IgD-negative memory B cell (primary cell): ENCODE results near the gene GPX4. TPM values are rescaled to one million over a fixed set of nuclear protein-coding genes. Genes with fewer than 3 reads are reported as not detected.

Source experiments
- H3K27ac Mint-ChIP-seq, 3 donors: one replicate each; pipeline ENCODE4 v1.8.0; 2020 to 2022; ENCODE audit warnings: mild to moderate bottlenecking in 3 of 3, mixed read lengths in 3 of 3, moderate library complexity in 1 of 3
- H3K27me3 Mint-ChIP-seq: one replicate; pipeline ENCODE4 v1.8.0; 2021; ENCODE audit warnings: mixed read lengths
- H3K36me3 Mint-ChIP-seq: one replicate; pipeline ENCODE4 v1.8.0; 2020; ENCODE audit warnings: mild to moderate bottlenecking, mixed read lengths
- H3K4me1 Mint-ChIP-seq, 3 donors: one replicate each; pipeline ENCODE4 v1.8.0; 2020 to 2022; ENCODE audit warnings: mixed read lengths in 3 of 3, mild to moderate bottlenecking in 1 of 3
- H3K4me3 Mint-ChIP-seq, 4 donors: one replicate each; pipeline ENCODE4 v1.8.0; 2020 to 2022; ENCODE audit warnings: mild to moderate bottlenecking in 4 of 4, mixed read lengths in 4 of 4, moderate library complexity in 3 of 4
- H3K9me3 Mint-ChIP-seq, 3 donors: one replicate each; pipeline ENCODE4 v1.8.0; 2020 to 2021; ENCODE audit warnings: mixed read lengths in 3 of 3, mild to moderate bottlenecking in 1 of 3
- polyA plus RNA-seq: library from polyadenylated mRNA; unstranded; fragments of 300-500 nt; fragmentation: Illumina TruSeq; gene quantifications from one replicate; pipeline ENCODE4 v1.2.3, GENCODE V29; 2021

GPX4 gene
- polyA plus RNA-seq, 1 donor from 2014 or later, result 460 TPM

DNA sequence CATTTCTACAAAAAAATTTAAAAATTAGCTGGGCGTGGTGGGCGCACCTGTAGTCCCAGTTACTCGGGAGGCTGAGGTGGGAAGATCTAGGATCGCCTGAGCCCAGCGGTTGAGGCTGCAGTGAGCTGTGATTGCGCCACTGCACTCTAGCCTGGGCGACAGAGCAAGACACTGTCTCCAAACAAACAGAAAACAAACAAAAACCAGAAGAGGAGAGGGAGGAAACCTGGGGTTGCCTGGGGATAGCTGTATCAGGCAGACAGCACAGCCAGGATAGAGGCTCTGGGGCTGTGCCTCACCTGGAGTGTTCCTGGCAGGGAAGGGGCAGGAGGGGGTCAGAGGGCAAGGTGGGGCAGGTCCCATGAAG is 6.0 kb upstream of the GPX4 start:
- H3K4me3 Mint-ChIP-seq, result peak overlapping the region in 1 of 4 donors; percentile 67
- peak overlapping the region in 1 of 3 donors; percentile 68 for H3K27ac Mint-ChIP-seq
- H3K27me3 Mint-ChIP-seq, result peaks cover 1% of the 10 kb centered on the region
- peaks cover 20 to 31% (median 25%) of the 10 kb centered on the region in 3 donors for H3K4me1 Mint-ChIP-seq
- H3K36me3 Mint-ChIP-seq, result no peaks in the 10 kb centered on the region
- peaks cover 0 to 2% (median 0%) of the 10 kb centered on the region in 3 donors for H3K9me3 Mint-ChIP-seq

DNA sequence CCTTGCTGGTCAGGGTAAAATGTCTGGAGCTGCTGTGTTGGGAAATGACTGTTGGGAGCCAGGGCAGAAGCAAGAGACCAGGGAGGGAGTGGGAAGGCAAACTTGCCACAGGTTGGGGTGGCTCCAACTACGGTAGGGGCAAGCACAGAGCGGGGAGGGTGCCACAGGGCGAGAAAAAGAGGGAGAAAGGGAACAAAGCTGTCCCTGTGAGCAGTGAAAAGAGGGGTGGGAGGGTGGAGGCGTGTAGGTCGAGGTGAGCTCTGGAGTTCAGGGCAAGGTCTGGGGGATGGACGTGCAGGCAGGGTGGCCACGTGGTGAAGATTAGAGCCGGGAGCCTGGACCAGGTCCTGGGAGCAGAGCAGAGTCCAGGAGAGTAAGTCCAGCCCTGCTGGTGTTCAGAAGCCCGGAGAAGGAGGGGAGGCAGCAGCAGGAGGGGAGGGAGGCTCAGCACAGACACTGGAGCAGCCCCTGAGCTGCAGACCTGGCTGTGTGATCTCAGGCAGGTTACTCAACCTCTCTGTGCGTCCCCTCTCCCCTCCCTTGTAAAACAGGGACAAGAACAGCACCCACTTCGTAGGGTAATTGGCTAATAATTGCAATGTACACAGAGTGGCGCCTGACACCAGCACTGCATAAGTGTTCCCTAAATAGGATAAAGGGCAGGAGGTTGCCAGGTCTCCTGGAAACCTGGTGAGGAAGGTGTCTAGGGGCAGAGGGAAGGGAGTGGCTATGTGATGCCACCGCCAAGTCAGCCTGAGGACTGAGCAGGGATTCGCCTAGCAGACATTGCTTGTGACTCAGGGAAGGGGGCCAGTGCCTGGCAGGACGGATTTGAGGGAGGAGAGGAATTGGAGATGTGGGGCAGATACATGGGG is 5.4 kb upstream of the GPX4 start:
- H3K4me1 Mint-ChIP-seq, result peaks cover 24 to 34% (median 28%) of the 10 kb centered on the region in 3 donors
- peaks cover 0 to 2% (median 0%) of the 10 kb centered on the region in 3 donors for H3K9me3 Mint-ChIP-seq
- peak overlapping the region in 1 of 3 donors; percentile 68 for H3K27ac Mint-ChIP-seq
- peaks cover 1% of the 10 kb centered on the region for H3K27me3 Mint-ChIP-seq
- H3K36me3 Mint-ChIP-seq, result no peaks in the 10 kb centered on the region
- H3K4me3 Mint-ChIP-seq, result peak overlapping the region in 1 of 4 donors; percentile 67

DNA sequence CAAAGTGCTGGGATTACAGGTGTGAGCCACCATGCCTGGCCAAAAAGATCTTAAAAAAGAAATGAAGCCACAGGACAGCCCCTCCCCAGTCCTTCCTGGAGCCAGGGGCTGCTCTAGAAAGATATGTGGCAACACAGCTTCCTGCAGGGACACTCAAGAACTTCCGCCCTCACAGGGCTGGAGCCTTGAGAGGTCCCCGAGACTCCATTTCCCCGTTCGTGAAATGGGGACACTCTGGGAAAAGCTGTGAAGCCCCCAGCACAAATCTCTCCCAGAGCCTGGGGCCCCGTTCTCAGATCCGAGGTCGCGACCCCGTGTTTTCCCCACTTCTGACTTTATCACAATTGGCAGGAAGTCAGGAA is 2.5 kb upstream of the GPX4 start:
- peak overlapping the region in 2 of 3 donors; percentile 7 to 97 for H3K27ac Mint-ChIP-seq
- H3K4me3 Mint-ChIP-seq, result peak overlapping the region in 3 of 4 donors; percentile 23 to 78 (median 76)
- H3K9me3 Mint-ChIP-seq, result peaks cover 0 to 2% (median 0%) of the 10 kb centered on the region in 3 donors
- no peaks in the 10 kb centered on the region for H3K27me3 Mint-ChIP-seq
- H3K4me1 Mint-ChIP-seq, result peaks cover 20 to 23% (median 22%) of the 10 kb centered on the region in 3 donors
- no peaks in the 10 kb centered on the region for H3K36me3 Mint-ChIP-seq

DNA sequence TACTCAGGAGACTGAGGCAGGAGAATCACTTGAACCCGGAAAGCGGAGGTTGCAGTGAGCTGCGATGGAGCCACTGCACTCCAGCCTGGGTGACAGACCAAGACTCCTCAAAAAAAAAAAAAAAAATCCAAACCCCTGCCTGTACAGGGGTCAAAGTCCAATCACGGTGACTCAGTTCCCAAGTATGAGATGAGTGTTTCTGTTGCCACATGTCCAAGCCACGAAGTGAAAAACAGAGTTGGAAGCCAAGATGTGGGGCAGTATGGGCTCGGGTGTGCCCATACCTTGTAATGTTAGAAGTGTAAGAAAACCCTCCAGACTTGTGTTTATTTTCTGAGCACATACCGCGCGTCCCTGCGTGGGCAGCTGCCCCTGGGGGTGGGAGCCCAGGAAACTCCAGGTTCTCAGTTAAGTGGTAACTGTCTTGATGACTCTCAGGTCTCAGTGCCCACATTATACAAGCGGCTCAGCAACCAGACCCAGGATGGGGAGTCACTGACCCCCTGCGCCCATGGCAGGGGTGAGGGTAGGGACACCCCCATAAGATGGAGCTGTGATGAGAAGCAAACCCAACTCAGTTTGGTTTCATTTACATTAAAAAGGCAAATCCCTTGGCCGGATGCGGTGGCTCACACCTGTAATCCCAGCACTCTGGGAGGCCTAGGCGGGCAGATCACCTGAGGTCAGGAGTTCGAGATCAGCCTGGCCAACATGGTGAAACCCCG is 1.2 kb upstream of the GPX4 start:
- peak overlapping the region; percentile 94 to 97 (median 96) for H3K27ac Mint-ChIP-seq
- H3K4me1 Mint-ChIP-seq, result peaks cover 20 to 26% (median 25%) of the 10 kb centered on the region in 3 donors
- no peaks in the 10 kb centered on the region for H3K27me3 Mint-ChIP-seq
- no peaks in the 10 kb centered on the region for H3K36me3 Mint-ChIP-seq
- peaks cover 0 to 2% (median 0%) of the 10 kb centered on the region in 3 donors for H3K9me3 Mint-ChIP-seq
- H3K4me3 Mint-ChIP-seq, result peak overlapping the region; percentile 76 to 92 (median 80)

DNA sequence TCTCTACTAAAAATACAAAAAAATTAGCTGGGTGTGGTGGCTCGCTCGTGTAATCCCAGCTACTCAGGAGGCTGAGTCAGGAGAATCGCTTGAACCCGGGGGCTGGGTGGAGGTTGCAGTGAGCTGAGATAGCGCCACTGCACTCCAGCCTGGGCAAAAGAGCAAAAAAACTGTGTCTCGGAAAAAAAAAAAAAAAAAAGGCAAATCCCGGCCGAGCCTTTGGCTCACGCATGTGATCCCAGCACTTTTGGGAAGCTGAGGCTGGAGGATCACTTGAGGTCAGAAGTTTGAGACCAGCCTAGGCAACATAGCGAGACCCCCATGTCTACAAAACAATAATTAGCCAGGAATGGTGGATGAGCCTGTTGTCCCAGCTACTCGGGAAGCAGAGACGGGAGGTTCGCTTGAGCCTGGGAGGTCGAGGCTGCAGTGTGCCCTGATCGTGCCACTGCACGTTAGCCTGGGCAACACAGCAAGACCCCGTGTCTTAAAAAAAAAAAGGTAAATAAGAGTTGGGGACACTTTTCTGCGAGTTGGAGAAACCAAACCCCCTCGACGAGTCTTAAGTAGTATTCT is 574 bp upstream of the GPX4 start:
- Mint-ChIP-seq H3K4me3 (peak overlapping the region; percentile 78 to 92 (median 85)), H3K9me3 (peaks cover 0 to 2% (median 0%) of the 10 kb centered on the region in 3 donors), H3K36me3 (no peaks in the 10 kb centered on the region), H3K27ac (peak overlapping the region; percentile 94 to 97 (median 96)), H3K4me1 (peaks cover 20 to 26% (median 25%) of the 10 kb centered on the region in 3 donors), H3K27me3 (no peaks in the 10 kb centered on the region)

DNA sequence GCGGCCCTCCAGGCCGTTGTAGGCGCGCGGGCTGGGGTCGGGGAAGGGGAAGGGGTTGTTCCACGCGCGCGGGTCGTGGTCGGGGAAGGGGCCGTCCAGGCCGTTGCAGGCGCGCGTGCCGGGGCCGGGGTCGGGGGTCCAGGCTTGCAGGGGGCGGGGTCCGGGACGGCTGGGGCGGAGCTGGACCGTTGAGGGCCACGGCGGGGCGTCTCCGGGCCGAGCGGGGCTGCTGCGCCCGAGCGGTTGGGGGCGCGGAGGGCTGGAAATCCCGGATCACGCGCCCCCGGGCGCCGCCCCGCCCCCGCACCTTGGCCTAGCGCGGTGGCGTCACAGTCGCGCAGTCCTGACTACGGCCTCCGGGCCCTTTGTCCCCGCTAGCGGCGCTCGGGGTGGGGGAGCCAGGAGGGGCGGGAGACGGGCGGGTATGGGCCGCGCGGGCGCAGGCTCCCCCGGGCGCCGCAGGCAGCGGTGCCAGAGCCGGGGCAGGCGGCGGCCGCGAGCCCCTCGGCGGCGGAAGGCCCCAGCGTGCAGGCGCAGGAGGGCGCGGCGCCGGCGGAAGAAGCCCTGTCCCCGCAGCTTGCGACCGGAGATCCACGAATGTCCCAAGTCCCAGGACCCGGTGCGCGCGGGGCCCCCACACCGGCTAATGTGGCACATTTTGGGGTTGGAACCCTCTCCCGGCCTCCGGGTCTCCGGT is 665 bp downstream of the GPX4 start:
- H3K4me3 Mint-ChIP-seq, result peak overlapping the region; percentile 68 to 92 (median 86)
- no peaks in the 10 kb centered on the region for H3K27me3 Mint-ChIP-seq
- H3K4me1 Mint-ChIP-seq, result peaks cover 17 to 23% (median 22%) of the 10 kb centered on the region in 3 donors
- H3K9me3 Mint-ChIP-seq, result peaks cover 0 to 2% (median 0%) of the 10 kb centered on the region in 3 donors
- no peaks in the 10 kb centered on the region for H3K36me3 Mint-ChIP-seq
- H3K27ac Mint-ChIP-seq, result peak overlapping the region; percentile 82 to 97 (median 92)

DNA sequence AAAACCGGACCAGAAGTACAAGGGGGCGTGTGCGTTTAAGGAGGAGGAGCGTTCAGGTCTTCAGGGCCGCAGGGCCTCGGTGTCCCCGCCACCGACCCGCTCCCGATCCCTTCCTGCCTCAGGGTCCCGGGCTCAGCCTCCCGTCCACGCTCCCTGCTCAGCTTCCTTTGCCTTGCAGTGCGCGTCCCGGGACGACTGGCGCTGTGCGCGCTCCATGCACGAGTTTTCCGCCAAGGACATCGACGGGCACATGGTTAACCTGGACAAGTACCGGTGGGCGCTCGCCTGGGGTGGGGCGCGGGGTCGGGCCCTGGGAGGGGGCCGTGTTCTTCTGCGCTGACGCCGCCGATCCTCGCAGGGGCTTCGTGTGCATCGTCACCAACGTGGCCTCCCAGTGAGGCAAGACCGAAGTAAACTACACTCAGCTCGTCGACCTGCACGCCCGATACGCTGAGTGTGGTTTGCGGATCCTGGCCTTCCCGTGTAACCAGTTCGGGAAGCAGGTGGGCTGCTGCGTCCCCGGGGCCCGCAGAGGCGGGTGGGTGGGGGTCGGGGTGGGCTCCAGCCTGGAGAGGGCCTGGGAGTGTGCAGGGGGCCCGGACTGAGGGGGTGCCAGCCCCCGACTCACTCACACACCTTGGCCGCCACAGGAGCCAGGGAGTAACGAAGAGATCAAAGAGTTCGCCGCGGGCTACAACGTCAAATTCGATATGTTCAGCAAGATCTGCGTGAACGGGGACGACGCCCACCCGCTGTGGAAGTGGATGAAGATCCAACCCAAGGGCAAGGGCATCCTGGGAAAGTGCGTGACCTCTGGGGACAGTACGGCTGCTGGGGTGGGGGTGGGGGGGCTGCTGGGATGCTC is 1.4 kb downstream of the GPX4 start:
- Mint-ChIP-seq H3K36me3 (no peaks in the 10 kb centered on the region), H3K27ac (peak overlapping the region; percentile 91 to 92 (median 91)), H3K27me3 (no peaks in the 10 kb centered on the region), H3K9me3 (no peaks in the 10 kb centered on the region), H3K4me1 (peaks cover 17 to 19% (median 19%) of the 10 kb centered on the region in 3 donors), H3K4me3 (peak overlapping the region; percentile 74 to 92 (median 86))

DNA sequence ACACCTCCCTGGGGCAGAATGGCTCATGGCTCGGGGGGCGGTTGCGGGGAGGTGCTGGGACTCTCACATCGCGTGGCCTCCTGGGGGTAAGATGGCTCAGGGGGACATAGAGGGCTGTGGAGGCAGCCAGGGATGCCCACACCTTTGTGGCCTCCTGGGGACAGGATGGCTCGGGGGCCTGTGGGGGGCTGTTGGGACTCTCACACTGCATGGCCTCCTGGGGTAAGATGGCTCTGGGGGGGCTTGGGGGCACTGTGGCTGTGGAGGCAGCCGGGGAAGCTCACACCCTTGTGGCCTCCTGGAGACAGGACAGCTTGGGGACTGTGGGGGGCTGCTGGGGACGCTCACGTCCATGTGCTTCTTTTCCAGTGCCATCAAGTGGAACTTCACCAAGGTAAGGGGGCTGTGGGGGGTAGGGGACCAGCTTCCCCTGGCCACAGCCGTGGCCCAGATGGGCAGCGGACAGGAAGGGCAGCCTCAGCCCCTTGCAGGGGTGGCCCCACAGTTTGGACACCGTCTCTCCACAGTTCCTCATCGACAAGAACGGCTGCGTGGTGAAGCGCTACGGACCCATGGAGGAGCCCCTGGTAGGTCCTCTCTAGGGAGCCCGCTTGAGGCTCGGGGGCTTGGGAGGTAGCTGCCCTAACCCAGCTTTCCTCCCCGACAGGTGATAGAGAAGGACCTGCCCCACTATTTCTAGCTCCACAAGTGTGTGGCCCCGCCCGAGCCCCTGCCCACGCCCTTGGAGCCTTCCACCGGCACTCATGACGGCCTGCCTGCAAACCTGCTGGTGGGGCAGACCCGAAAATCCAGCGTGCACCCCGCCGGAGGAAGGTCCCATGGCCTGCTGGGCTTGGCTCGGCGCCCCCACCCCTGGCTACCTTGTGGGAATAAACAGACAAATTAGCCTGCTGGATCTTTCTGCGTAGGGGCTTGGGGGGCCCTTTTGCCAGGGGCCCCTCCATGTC is 2.4 kb downstream of the GPX4 start:
- H3K4me3 Mint-ChIP-seq, result peak overlapping the region; percentile 46 to 85 (median 76)
- peaks cover 17 to 19% (median 19%) of the 10 kb centered on the region in 3 donors for H3K4me1 Mint-ChIP-seq
- no peaks in the 10 kb centered on the region for H3K36me3 Mint-ChIP-seq
- H3K27me3 Mint-ChIP-seq, result no peaks in the 10 kb centered on the region
- peak overlapping the region; percentile 86 to 91 (median 91) for H3K27ac Mint-ChIP-seq
- H3K9me3 Mint-ChIP-seq, result no peaks in the 10 kb centered on the region

DNA sequence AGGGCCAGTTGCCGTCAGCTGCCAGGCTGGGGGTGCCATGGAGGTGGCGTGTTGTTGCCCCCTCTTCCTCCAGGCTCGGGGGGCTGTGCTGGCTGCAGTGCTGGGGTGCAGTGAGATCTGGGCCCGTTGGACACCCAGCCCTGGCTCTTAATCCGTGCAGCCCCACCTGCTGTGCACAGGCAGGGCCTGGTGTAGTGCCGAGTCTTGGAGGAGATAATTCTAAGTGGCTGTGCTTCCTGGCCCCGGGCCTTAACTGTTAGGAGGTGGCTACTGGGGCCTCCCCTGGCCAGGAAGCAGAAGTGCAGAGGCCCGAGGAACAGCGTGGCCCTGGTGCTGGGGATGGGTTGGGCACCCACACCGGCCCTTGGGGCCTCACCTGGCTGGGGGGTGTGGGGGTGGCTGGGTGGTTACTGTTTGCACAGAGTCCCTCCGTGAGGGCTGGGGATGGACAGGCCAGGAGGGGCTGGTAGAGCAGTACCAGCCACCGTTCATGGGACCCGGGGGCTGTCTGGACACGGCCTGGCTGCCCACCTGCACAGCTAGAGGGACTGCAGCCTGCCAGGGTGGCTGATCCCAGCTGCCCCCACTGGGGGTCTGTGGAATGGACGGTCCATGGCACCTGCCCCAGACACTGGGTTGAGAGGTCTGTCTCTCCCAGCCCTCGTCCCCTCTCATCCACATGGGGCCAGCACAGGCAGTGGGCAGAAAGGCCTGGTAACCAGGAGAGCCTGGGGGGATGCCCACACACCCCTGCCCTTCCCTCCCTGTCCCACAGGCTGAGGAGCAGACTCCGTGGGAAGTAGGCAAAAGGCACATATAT is 3.3 kb downstream of the GPX4 start:
- Mint-ChIP-seq H3K4me3 (peak overlapping the region; percentile 23 to 74 (median 38)), H3K27ac (peak overlapping the region; percentile 86 to 91 (median 91)), H3K4me1 (peaks cover 11 to 13% (median 13%) of the 10 kb centered on the region in 3 donors), H3K36me3 (no peaks in the 10 kb centered on the region), H3K9me3 (no peaks in the 10 kb centered on the region), H3K27me3 (no peaks in the 10 kb centered on the region)

DNA sequence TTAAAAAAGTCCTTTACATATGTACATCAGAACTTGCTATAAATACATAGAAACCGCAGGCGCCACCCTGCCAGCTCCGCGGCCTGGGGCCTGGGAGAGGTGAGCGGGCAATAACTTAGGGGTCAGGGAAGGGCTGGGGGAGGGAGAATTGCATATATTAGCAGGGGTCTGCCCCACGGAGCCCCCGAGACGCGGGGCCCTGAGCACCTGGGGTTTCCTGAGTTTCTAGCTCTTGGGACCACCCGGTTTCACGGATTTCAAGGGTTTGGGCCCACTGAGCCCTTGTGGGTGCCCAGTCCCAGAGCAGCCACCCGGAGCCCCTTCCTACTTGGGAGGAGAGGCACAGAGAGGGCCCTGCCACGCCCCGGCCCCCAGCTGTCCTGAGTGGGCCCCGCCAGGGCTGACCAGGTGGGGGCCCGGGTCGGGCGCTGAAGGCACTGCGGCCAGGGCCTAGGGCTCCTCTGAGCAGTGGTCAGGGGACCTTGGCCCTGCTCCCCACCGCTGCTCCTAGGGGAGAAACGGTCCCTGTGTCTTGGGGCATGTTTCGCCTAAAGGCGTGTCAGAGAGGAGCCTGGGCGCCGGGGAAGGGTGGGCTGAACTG is 4.0 kb downstream of the GPX4 start:
- Mint-ChIP-seq H3K9me3 (no peaks in the 10 kb centered on the region), H3K27me3 (no peaks in the 10 kb centered on the region), H3K4me1 (peaks cover 6 to 9% (median 8%) of the 10 kb centered on the region in 3 donors), H3K27ac (peak overlapping the region in 1 of 3 donors; percentile 91), H3K4me3 (peak overlapping the region in 2 of 4 donors; percentile 32 to 74), H3K36me3 (no peaks in the 10 kb centered on the region)

DNA sequence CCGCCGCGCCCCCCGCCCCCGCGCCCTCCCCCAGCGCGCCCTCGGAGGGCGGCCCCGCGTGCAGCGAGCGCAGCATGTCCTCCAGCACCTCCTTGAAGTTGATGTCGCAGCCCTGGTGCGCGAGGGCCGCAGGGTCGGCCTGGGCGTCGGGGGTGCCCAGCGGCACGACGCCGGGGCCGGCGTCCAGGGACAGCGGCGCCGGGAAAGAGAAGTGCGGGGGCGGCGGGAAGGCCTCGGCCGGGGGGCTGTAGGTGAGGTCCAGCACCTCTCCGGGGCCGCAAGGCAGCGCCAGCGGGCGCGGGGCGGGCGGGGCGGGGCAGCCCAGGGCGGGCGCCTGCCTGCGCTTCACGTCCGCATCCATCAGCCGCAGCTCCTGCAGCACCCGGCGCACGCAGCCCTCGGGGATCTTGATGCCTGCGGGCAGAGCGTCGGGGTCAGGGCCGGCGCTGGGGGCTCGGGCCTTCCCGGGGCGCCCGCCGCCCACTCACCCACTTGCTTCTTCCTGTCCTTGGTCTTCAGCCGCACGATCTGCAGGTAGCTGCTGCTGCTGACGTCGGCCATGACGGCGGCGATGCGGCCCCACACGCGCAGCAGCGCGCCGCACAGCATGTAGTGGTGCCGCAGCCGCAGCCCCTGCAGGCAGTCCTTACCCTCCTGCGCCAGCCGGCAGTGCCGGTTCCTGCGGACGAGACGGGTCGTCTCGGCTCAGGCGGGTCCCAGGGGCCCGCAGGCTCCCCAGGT is 4.7 kb downstream of the GPX4 start:
- Mint-ChIP-seq H3K27ac (no peak overlapping the region), H3K9me3 (no peaks in the 10 kb centered on the region), H3K27me3 (no peaks in the 10 kb centered on the region), H3K36me3 (no peaks in the 10 kb centered on the region), H3K4me1 (peaks cover 1 to 5% (median 4%) of the 10 kb centered on the region in 3 donors), H3K4me3 (no peak overlapping the region)
